Erythroblast (primary cell): ENCODE results near the gene ALDH16A1.

Experiments used
- GATA1 ChIP-seq: IDR thresholded peaks from 2 replicates; pipeline ENCODE4 v1.6.1; 2011; ENCODE audit warnings: low read depth, mild to moderate bottlenecking, control low read depth, low read length, moderate library complexity
- POLR2A ChIP-seq: IDR thresholded peaks from 2 replicates; pipeline ENCODE4 v1.6.1; 2011; ENCODE audit warnings: mild to moderate bottlenecking, low read length

- TF ChIP-seq POLR2A (no peak), GATA1 (no peak)
These were observed 10.7 kb upstream of the ALDH16A1 start for GRCh38 chr19:49442354-49442753.
